Measurements from ENCODE around the gene ATF2. TPM values are rescaled to one million over a fixed set of nuclear protein-coding genes. Genes with fewer than 3 reads are reported as not detected.

Gene ATF2
- total RNA-seq (52.1 and 53.5 TPM in 2 replicates), polyA plus RNA-seq (23.0 and 24.0 TPM in 2 replicates)

- H3K9me2 ChIP-seq (replicated peaks; ENCODE audit: insufficient read depth) = no peaks in the 10 kb centered on the region
- peaks cover 5% of the 10 kb centered on the region for H3K4me1 ChIP-seq (ENCODE audit: insufficient read depth)
- H2AFZ ChIP-seq = peak within 1 kb of the TSS; percentile 52
- peak within 1 kb of the TSS; percentile 92 for H3K27ac ChIP-seq
- peaks cover 57% of the 10 kb centered on the region for H3K79me2 ChIP-seq
- peaks cover 11% of the 10 kb centered on the region for H4K20me1 ChIP-seq (ENCODE audit: insufficient read depth, poor library complexity, severe bottlenecking)
- DNase-seq (ENCODE audit: low spot score) = peak; percentile 99
- H3K4me2 ChIP-seq = peak within 1 kb of the TSS; percentile 75
- TF ChIP-seq CTCF (IDR thresholded peaks at IDR 0.05; ENCODE audit: poor library complexity) = no peak
- no peak for TF ChIP-seq EZH2 (IDR thresholded peaks at IDR 0.05; ENCODE audit: borderline replicate concordance)
- no peaks in the 10 kb centered on the region for H3K36me3 ChIP-seq (replicated peaks; ENCODE audit: insufficient read depth, low read depth)
- no peaks in the 10 kb centered on the region for H3K9me3 ChIP-seq (ENCODE audit: low read depth)
- no peaks in the 10 kb centered on the region for H3K27me3 ChIP-seq
- H3K4me3 ChIP-seq = peak within 1 kb of the TSS; percentile 98
- WGBS (ENCODE audit: low lambda C conversion rate, missing lambda C conversion rate) = 1% methylated on average over 37 of the region's 56 CpGs
These were observed at the start of gene ATF2 for GRCh38 chr2:175167792-175168563. TSS of gene ATF2 (minus strand) at chr2:175168203. CDS start at chr2:175136443, 31,760 bp downstream.

- H3K9me3 ChIP-seq (ENCODE audit: low read depth) = no peaks in the 10 kb centered on the region
- H3K4me2 ChIP-seq = no peak overlapping the region
- no peak overlapping the region for H3K4me3 ChIP-seq
- no peaks in the 10 kb centered on the region for H3K9me2 ChIP-seq (replicated peaks; ENCODE audit: insufficient read depth)
- H2AFZ ChIP-seq = no peak overlapping the region
- no peaks in the 10 kb centered on the region for H3K4me1 ChIP-seq (ENCODE audit: insufficient read depth)
- no peaks in the 10 kb centered on the region for H3K79me2 ChIP-seq
- 83% methylated on average over 6 of the region's 6 CpGs for WGBS (ENCODE audit: low lambda C conversion rate, missing lambda C conversion rate)
- H3K27me3 ChIP-seq = no peaks in the 10 kb centered on the region
- no peak for TF ChIP-seq EZH2phosphoT487 (IDR thresholded peaks at IDR 0.05; ENCODE audit: low read depth, severe bottlenecking, unreplicated experiment)
- no peak for TF ChIP-seq EZH2 (IDR thresholded peaks at IDR 0.05; ENCODE audit: borderline replicate concordance)
- TF ChIP-seq CTCF (IDR thresholded peaks at IDR 0.05; ENCODE audit: poor library complexity) = no peak
- DNase-seq (ENCODE audit: low spot score) = no peak
- no peak overlapping the region for H3K27ac ChIP-seq
- H4K20me1 ChIP-seq (ENCODE audit: insufficient read depth, poor library complexity, severe bottlenecking) = no peaks in the 10 kb centered on the region
- no peaks in the 10 kb centered on the region for H3K36me3 ChIP-seq (replicated peaks; ENCODE audit: insufficient read depth, low read depth)
These were observed 39.9 kb upstream of the ATF2 start for GRCh38 chr2:175207741-175208438.

GRCh38 chr2:175206866-175207265, 38.9 kb upstream of the ATF2 start:
- no peaks in the 10 kb centered on the region for H3K9me2 ChIP-seq (replicated peaks; ENCODE audit: insufficient read depth)
- no peak overlapping the region for H3K4me2 ChIP-seq
- H2AFZ ChIP-seq = no peak overlapping the region
- H3K36me3 ChIP-seq (replicated peaks; ENCODE audit: insufficient read depth, low read depth) = no peaks in the 10 kb centered on the region
- DNase-seq (ENCODE audit: low spot score) = no peak
- no peaks in the 10 kb centered on the region for H3K4me1 ChIP-seq (ENCODE audit: insufficient read depth)
- TF ChIP-seq EZH2phosphoT487 (IDR thresholded peaks at IDR 0.05; ENCODE audit: low read depth, severe bottlenecking, unreplicated experiment) (no peak), EZH2 (IDR thresholded peaks at IDR 0.05; ENCODE audit: borderline replicate concordance) (no peak), CTCF (IDR thresholded peaks at IDR 0.05; ENCODE audit: poor library complexity) (no peak)
- no peaks in the 10 kb centered on the region for H4K20me1 ChIP-seq (ENCODE audit: insufficient read depth, poor library complexity, severe bottlenecking)
- no peaks in the 10 kb centered on the region for H3K79me2 ChIP-seq
- WGBS (ENCODE audit: low lambda C conversion rate, missing lambda C conversion rate) = 91% methylated on average over 3 of the region's 3 CpGs
- H3K27ac ChIP-seq = no peak overlapping the region
- H3K9me3 ChIP-seq (ENCODE audit: low read depth) = no peaks in the 10 kb centered on the region
- no peak overlapping the region for H3K4me3 ChIP-seq
- no peaks in the 10 kb centered on the region for H3K27me3 ChIP-seq
